Measurements from ENCODE around the gene C1orf35.

Gene C1orf35

GRCh38 chr1:228063251-228064191 lies 39.6 kb downstream of the C1orf35 start:
- DNase-seq (ENCODE audit: low spot score): no peak

GRCh38 chr1:228062812-228063211 lies 40.3 kb downstream of the C1orf35 start:
- DNase-seq (ENCODE audit: low spot score): no peak

- DNase-seq (ENCODE audit: low spot score): no peak
Observed at GRCh38 chr1:228062085-228062791, 40.9 kb downstream of the C1orf35 start.

GRCh38 chr1:228061411-228062084 lies 41.6 kb downstream of the C1orf35 start:
- DNase-seq (ENCODE audit: low spot score): no peak

GRCh38 chr1:228060458-228061190 lies 42.5 kb downstream of the C1orf35 start:
- no peak for DNase-seq (ENCODE audit: low spot score)

- DNase-seq (ENCODE audit: low spot score): peak; percentile 72
Observed at GRCh38 chr1:228059634-228060457, 43.3 kb downstream of the C1orf35 start.

- no peak for DNase-seq (ENCODE audit: low spot score)
Observed at GRCh38 chr1:228058949-228059633, 44.0 kb downstream of the C1orf35 start.

GRCh38 chr1:228058172-228058948 lies 44.8 kb downstream of the C1orf35 start:
- no peak for DNase-seq (ENCODE audit: low spot score)
